22Rv1 (cell line): Measurements from ENCODE around the gene LAPTM5.

ENCODE experiments used
- H3K27ac ChIP-seq: fragments of 450-650 bp; 2 replicates; pipeline ENCODE4 v1.5.1; 2017
- ZFX ChIP-seq: fragments of 450-650 bp; IDR thresholded peaks from 2 replicates; pipeline ENCODE4 v1.6.1; 2017; ENCODE audit warnings: antibody characterized with exemption, borderline replicate concordance
- TF ChIP-seq, protein P1 (sequence below): fragments of 450-650 bp; IDR thresholded peaks from 2 replicates; pipeline ENCODE4 v1.5.1; 2017; ENCODE audit warnings: mild to moderate bottlenecking

LAPTM5 gene

DNA sequence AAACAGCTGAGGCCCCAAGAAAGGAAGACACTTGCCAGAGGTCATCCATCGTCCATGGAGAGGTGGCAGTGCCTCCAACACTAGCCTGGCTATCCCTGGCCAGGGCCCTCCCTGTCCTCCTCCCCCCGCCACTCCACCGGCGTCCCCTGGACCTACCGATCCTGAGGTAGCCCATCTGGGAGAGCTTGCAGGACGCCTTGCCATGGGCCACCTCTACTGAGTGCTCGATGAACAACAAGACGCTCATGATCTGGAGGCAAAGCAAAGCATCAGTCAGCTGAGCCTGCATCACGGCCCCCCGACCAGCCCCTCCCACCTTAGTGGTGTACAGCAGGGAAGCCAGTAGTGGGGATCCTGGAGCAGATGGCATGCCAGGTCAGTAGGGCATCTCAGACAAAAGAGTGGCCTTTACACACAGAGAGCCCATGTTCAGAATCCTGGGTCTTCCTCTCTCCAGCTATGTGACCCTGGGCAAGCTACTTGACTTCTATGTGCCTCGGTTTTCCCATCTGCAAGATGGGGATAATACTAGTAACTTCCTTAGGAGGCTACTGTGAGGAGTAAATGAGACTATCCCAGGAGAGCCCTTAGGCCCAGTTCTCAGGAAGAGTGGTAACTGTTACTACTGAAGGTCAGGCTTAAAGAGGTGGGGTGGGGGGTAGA, 15.1 kb downstream of the LAPTM5 start:
- TF ChIP-seq, protein P1, sequence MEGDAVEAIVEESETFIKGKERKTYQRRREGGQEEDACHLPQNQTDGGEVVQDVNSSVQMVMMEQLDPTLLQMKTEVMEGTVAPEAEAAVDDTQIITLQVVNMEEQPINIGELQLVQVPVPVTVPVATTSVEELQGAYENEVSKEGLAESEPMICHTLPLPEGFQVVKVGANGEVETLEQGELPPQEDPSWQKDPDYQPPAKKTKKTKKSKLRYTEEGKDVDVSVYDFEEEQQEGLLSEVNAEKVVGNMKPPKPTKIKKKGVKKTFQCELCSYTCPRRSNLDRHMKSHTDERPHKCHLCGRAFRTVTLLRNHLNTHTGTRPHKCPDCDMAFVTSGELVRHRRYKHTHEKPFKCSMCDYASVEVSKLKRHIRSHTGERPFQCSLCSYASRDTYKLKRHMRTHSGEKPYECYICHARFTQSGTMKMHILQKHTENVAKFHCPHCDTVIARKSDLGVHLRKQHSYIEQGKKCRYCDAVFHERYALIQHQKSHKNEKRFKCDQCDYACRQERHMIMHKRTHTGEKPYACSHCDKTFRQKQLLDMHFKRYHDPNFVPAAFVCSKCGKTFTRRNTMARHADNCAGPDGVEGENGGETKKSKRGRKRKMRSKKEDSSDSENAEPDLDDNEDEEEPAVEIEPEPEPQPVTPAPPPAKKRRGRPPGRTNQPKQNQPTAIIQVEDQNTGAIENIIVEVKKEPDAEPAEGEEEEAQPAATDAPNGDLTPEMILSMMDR = no peak
- TF ChIP-seq ZFX = no peak
- no peak overlapping the region for H3K27ac ChIP-seq

DNA sequence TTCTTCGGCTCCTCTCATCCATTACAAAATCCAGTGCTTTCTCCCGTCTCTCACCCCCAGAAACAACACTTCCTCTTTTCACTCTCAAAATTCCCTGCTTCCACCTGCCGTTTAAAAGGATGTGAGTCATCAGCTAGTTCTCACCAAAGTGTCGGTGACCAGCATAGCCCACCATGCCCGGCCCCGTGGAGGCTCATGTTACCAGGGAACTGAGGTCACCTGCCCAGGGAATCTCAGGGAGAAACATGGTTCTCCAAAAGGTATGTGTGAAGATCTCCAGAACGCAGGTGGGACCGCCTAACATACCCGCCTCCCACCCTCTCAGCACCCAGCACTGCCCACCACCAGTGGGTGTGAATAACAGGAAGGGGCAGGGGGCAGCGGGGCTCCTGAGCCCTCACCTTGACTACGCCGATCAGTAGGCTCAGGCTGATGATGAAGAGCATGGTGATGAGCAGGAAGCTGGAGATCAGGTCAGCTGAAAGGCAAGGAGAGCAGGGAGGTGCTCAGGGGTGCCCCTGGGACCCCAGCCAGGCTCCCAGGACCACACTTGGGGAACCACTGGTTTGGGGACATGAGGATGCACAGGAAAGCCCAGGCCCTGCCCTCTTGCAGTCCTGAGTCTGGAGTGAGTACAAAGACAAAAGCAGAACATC, 16.2 kb downstream of the LAPTM5 start:
- H3K27ac ChIP-seq = no peak overlapping the region
- no peak for TF ChIP-seq ZFX

GRCh38 chr1:30740251-30741238, 17.0 kb downstream of the LAPTM5 start:
- TF ChIP-seq ZFX = no peak
- TF ChIP-seq, protein P1 = no peak
- no peak overlapping the region for H3K27ac ChIP-seq

DNA sequence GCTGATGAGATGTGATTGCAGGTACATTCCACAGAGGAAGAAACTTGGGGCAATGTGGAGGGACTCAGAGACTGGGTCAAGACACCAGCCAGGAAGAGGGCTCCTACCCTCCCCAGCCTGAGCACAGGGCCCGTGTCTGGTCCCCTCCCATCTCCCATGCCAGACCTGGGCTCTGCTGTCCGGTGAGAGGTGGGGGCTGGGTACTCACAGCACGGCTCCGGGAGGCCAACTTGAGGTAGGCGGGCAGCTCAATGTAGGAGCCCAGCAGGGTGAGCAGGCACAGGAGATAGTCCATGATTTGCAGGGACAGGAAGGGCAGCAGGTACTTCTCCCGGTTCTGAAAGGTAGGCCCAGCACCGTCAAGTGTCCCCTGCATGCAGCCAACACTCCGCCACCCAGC, 18.0 kb downstream of the LAPTM5 start:
- TF ChIP-seq, protein P1 = no peak
- no peak for TF ChIP-seq ZFX
- H3K27ac ChIP-seq = no peak overlapping the region

GRCh38 chr1:30738715-30739559, 18.6 kb downstream of the LAPTM5 start:
- H3K27ac ChIP-seq = no peak overlapping the region
- TF ChIP-seq ZFX = no peak
- TF ChIP-seq, protein P1 = no peak

DNA sequence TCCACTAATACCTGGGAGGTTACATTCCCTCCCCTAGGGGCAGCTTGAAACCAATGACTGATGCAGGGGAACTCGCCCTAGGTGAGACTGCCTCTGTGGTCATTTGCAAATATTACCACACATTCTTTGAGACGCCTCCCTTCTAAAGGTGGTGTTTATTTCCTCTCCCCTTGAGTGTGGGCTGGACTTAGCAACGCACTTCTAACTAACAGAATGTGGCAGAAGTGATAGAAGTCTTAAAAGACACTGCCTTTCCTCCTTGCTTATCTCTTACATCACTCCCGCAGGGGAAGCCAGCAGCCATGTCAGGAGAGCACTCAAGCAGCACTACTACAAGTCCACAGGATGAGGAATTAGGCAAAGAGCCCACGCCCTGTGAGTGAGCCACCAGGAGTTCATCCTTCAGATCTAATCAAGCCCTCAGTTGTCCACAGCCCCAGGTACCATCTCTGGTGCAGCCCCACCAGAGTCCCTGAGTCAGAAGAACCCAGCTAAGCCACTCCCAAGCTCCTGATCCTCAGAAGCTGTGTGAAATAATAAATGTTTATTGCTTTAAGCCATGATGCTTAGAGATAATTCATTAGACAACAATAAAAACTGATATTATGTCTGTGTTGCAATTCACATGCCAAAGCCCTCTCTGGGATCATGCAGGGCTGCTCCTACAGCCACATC, 19.4 kb downstream of the LAPTM5 start:
- no peak for TF ChIP-seq ZFX
- TF ChIP-seq, protein P1 = no peak
- H3K27ac ChIP-seq = no peak overlapping the region
